KMS-11 (cell line): ENCODE measurements around the gene FHOD3.

Experiments
- H2AFZ ChIP-seq: fragments of 200-600 bp; sonication (generic); 2 replicates; pipeline ENCODE4 v1.6.1; 2016; ENCODE audit warnings: antibody characterized with exemption, mixed run types, low read depth
- H3K27ac ChIP-seq: fragments of 200-600 bp; sonication (generic); 2 replicates; pipeline ENCODE4 v1.6.1; 2016; ENCODE audit warnings: mild to moderate bottlenecking, mixed run types
- H3K27me3 ChIP-seq: fragments of 200-600 bp; sonication (generic); 2 replicates; pipeline ENCODE4 v1.6.1; 2017; ENCODE audit warnings: mild to moderate bottlenecking, low read depth, mixed run types, moderate library complexity; ENCODE audit not compliant: insufficient read depth
- H3K36me3 ChIP-seq: fragments of 200-600 bp; sonication (generic); 2 replicates; pipeline ENCODE4 v1.6.1; 2017; ENCODE audit warnings: mild to moderate bottlenecking, mixed run types; ENCODE audit not compliant: insufficient read depth
- H3K4me1 ChIP-seq: fragments of 200-600 bp; sonication (generic); 2 replicates; pipeline ENCODE4 v1.6.1; 2016; ENCODE audit warnings: mild to moderate bottlenecking, low read depth, mixed run types; ENCODE audit not compliant: poor library complexity, severe bottlenecking
- H3K4me2 ChIP-seq: fragments of 200-600 bp; sonication (generic); 2 replicates; pipeline ENCODE4 v1.7.0; 2016; ENCODE audit warnings: mild to moderate bottlenecking, mixed run types
- H3K4me3 ChIP-seq: fragments of 200-600 bp; sonication (generic); IDR thresholded peaks from 2 replicates; pipeline ENCODE4 v1.6.1; 2017; ENCODE audit warnings: low read depth, low read length, mixed read lengths; ENCODE audit not compliant: insufficient read depth
- H3K79me2 ChIP-seq: fragments of 200-600 bp; sonication (generic); 2 replicates; pipeline ENCODE4 v1.6.1; 2016; ENCODE audit warnings: low read depth, mixed run types; ENCODE audit not compliant: insufficient read depth
- H3K9ac ChIP-seq: fragments of 200-600 bp; sonication (generic); 2 replicates; pipeline ENCODE4 v1.6.1; 2016; ENCODE audit warnings: mild to moderate bottlenecking, mixed run types
- H4K20me1 ChIP-seq: fragments of 200-600 bp; sonication (generic); 2 replicates; pipeline ENCODE4 v1.6.1; 2016; ENCODE audit warnings: mild to moderate bottlenecking, mixed run types; ENCODE audit not compliant: insufficient read depth
- TF ChIP-seq, protein P1 (sequence below): fragments of 200-600 bp; sonication (generic); conservative IDR thresholded peaks from 2 replicates; pipeline ENCODE4 v1.6.1; 2017; ENCODE audit warnings: low read depth, mild to moderate bottlenecking, antibody characterized with exemption, low read length, moderate library complexity, mixed read lengths

FHOD3 gene

DNA sequence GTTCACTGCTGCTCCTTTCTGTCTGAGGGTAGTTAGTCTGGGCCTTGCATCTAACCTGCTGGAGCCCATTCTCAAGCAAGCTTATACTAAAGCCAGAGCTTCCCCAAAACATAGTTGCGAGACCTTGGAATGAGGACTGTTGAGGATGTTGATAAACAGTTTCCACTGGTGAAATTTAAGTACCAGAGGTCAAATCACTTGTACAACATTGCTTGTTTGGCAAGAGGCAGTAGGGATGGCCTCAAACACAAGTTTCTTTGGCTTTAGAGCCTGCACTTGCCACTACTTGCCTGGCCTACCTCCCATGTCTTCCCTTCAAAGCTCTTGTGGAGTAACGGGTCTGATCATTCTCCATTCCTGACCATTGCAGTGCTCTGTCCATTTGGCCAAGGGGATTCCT is 262.7 kb downstream of the FHOD3 start:
- Histone ChIP-seq H3K27ac (no peak overlapping the region), H3K9ac (no peak overlapping the region), H4K20me1 (no peaks in the 10 kb centered on the region), H3K4me1 (no peaks in the 10 kb centered on the region), H3K36me3 (no peaks in the 10 kb centered on the region), H3K27me3 (no peaks in the 10 kb centered on the region), H3K79me2 (no peaks in the 10 kb centered on the region), H3K4me3 (no peak overlapping the region), H3K4me2 (no peak overlapping the region), H2AFZ (no peak overlapping the region)
- TF ChIP-seq, protein P1, sequence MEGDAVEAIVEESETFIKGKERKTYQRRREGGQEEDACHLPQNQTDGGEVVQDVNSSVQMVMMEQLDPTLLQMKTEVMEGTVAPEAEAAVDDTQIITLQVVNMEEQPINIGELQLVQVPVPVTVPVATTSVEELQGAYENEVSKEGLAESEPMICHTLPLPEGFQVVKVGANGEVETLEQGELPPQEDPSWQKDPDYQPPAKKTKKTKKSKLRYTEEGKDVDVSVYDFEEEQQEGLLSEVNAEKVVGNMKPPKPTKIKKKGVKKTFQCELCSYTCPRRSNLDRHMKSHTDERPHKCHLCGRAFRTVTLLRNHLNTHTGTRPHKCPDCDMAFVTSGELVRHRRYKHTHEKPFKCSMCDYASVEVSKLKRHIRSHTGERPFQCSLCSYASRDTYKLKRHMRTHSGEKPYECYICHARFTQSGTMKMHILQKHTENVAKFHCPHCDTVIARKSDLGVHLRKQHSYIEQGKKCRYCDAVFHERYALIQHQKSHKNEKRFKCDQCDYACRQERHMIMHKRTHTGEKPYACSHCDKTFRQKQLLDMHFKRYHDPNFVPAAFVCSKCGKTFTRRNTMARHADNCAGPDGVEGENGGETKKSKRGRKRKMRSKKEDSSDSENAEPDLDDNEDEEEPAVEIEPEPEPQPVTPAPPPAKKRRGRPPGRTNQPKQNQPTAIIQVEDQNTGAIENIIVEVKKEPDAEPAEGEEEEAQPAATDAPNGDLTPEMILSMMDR = no peak

GRCh38 chr18:36561046-36561445 is 263.5 kb downstream of the FHOD3 start:
- H3K27ac ChIP-seq = no peak overlapping the region
- H2AFZ ChIP-seq = no peak overlapping the region
- no peaks in the 10 kb centered on the region for H3K27me3 ChIP-seq
- H3K79me2 ChIP-seq = no peaks in the 10 kb centered on the region
- no peaks in the 10 kb centered on the region for H3K4me1 ChIP-seq
- no peak overlapping the region for H3K4me3 ChIP-seq
- H3K4me2 ChIP-seq = no peak overlapping the region
- no peak overlapping the region for H3K9ac ChIP-seq
- TF ChIP-seq, protein P1 = no peak
- no peaks in the 10 kb centered on the region for H3K36me3 ChIP-seq
- H4K20me1 ChIP-seq = no peaks in the 10 kb centered on the region

GRCh38 chr18:36564841-36565240 is 267.3 kb downstream of the FHOD3 start:
- no peaks in the 10 kb centered on the region for H3K27me3 ChIP-seq
- H3K79me2 ChIP-seq = no peaks in the 10 kb centered on the region
- TF ChIP-seq, protein P1 = no peak
- no peak overlapping the region for H3K4me2 ChIP-seq
- H3K4me3 ChIP-seq = no peak overlapping the region
- no peak overlapping the region for H3K9ac ChIP-seq
- H3K4me1 ChIP-seq = no peaks in the 10 kb centered on the region
- H2AFZ ChIP-seq = no peak overlapping the region
- H4K20me1 ChIP-seq = no peaks in the 10 kb centered on the region
- no peak overlapping the region for H3K27ac ChIP-seq
- no peaks in the 10 kb centered on the region for H3K36me3 ChIP-seq

- TF ChIP-seq, protein P1 = no peak
- Histone ChIP-seq H3K4me3 (no peak overlapping the region), H3K9ac (no peak overlapping the region), H2AFZ (no peak overlapping the region), H3K27ac (no peak overlapping the region), H3K4me1 (no peaks in the 10 kb centered on the region), H3K4me2 (no peak overlapping the region), H3K27me3 (no peaks in the 10 kb centered on the region), H4K20me1 (no peaks in the 10 kb centered on the region), H3K36me3 (no peaks in the 10 kb centered on the region), H3K79me2 (no peaks in the 10 kb centered on the region)
Measured at GRCh38 chr18:36567800-36568199, 270.3 kb downstream of the FHOD3 start.
